Measurements from ENCODE around the gene MDFIC. TPM values are rescaled to one million over a fixed set of nuclear protein-coding genes. Genes with fewer than 3 reads are reported as not detected.

MDFIC gene, protein sequence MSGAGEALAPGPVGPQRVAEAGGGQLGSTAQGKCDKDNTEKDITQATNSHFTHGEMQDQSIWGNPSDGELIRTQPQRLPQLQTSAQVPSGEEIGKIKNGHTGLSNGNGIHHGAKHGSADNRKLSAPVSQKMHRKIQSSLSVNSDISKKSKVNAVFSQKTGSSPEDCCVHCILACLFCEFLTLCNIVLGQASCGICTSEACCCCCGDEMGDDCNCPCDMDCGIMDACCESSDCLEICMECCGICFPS
- total RNA-seq = 10 to 100 TPM; 39.0 to 97.3 (median 62.2) TPM
- polyA plus RNA-seq = 10 to 100 TPM; 22.1 to 32.8 (median 26.2) TPM
- long read RNA-seq, donor 1, full-length matches to known transcripts = 6 of 16 reads
- long read RNA-seq, donor 1, partial matches to known transcripts = 10 of 16 reads
- long read RNA-seq, donor 1, other reads (novel, unspliced or antisense) = 0 of 16 reads
- long read RNA-seq, donor 2, full-length matches to known transcripts = 4 of 9 reads
- long read RNA-seq, donor 2, partial matches to known transcripts = 5 of 9 reads
- long read RNA-seq, donor 2, other reads (novel, unspliced or antisense) = 0 of 9 reads

DNA sequence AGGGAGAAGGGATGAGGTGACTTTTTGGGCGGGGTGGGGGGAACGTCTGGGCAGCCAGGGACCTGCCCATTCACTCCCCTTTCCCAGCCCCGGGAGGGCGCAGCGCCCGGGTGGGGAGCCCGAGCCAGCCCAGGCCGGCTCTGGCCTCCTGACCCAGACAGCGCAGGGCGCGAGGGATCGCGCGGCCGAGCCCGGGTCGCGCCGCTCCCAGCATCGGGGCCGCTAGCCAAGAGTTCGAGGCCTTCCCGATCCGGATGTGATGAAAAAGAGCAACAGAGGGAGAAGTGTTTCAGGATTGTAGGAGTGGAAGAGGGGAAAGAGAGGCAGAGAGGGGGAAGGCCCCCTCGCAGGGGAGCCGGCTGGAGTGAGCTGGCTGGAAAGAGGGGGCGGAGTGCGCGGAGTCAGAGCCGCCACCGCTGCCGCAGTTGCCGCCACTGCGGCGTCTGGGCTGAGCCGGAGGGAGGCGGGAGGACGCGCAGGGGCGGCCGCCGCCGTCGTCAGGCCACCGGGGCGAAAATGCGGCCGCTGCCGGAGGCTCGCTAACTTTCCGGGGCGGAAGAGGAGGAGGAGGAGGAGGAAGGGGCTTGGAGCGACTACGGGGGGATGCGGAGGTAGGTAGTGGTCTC lies at the start of gene MDFIC:
Gene MDFIC, plus strand, starts transcription at position 69 of the 626 bp plus-strand sequence. CDS start 940 bp downstream, outside the sequence.
- H3K9me3 ChIP-seq = no peaks in the 10 kb centered on the region
- DNase-seq = peak; percentile 89
- intact Hi-C loops (cut with DNase I; ENCODE audit: low total_unique reads) = no loop called here
- H3K4me1 ChIP-seq = peaks cover 23 to 70% (median 54%) of the 10 kb centered on the region in 6 donors
- WGBS, 5 donors = 1 to 3% (median 2%) methylated on average over 51 to 55 of the region's 55 CpGs
- H3K27me3 ChIP-seq (replicated peaks in 1 of 7) = no peaks in the 10 kb centered on the region
- peak; percentile 61 to 81 (median 81) for TF ChIP-seq POLR2AphosphoS5 (IDR thresholded peaks at IDR 0.05)
- peak in 1 of 3 donors; percentile 54 for TF ChIP-seq POLR2A (IDR thresholded peaks at IDR 0.05)
- TF ChIP-seq, protein P1, sequence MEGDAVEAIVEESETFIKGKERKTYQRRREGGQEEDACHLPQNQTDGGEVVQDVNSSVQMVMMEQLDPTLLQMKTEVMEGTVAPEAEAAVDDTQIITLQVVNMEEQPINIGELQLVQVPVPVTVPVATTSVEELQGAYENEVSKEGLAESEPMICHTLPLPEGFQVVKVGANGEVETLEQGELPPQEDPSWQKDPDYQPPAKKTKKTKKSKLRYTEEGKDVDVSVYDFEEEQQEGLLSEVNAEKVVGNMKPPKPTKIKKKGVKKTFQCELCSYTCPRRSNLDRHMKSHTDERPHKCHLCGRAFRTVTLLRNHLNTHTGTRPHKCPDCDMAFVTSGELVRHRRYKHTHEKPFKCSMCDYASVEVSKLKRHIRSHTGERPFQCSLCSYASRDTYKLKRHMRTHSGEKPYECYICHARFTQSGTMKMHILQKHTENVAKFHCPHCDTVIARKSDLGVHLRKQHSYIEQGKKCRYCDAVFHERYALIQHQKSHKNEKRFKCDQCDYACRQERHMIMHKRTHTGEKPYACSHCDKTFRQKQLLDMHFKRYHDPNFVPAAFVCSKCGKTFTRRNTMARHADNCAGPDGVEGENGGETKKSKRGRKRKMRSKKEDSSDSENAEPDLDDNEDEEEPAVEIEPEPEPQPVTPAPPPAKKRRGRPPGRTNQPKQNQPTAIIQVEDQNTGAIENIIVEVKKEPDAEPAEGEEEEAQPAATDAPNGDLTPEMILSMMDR (IDR thresholded peaks at IDR 0.05 in 8 of 11, conservative IDR thresholded peaks at IDR 0.05 in 3 of 11) = no peak
- H3K27ac ChIP-seq = peak within 1 kb of the TSS; percentile 90 to 97 (median 94)
- H3K4me3 ChIP-seq = peak within 1 kb of the TSS; percentile 62 to 84 (median 67)
- H3K36me3 ChIP-seq = no peaks in the 10 kb centered on the region

DNA sequence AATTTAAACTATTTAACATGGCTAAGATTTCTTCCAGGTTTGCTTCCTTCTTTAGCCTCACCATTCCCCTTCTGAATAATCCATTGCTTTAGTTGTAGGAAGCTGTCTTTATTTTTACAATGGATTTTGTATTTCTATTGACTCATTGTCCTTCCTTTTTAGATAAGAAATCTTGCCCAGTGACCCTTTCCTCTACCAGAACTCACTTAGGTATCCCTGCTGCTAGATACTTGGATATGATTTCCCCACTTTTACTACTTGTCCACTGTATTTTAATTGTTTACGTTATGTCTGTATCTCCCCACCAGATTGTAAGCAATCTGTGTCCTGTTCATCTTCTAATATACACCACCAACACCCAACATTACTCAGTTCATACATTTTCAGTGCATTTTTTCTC lies 47.7 kb upstream of the MDFIC start:
- 68 to 85% (median 76%) methylated on average over 1 of the region's 1 CpG for WGBS, 5 donors
- H3K36me3 ChIP-seq = no peaks in the 10 kb centered on the region
- no peaks in the 10 kb centered on the region for H3K27me3 ChIP-seq (replicated peaks in 1 of 7)
- intact Hi-C loops (cut with DNase I; ENCODE audit: low total_unique reads) = no loop called here
- peaks cover 0 to 19% (median 2%) of the 10 kb centered on the region in 8 donors for H3K9me3 ChIP-seq
- H3K4me1 ChIP-seq = no peaks in the 10 kb centered on the region
- TF ChIP-seq POLR2A (IDR thresholded peaks at IDR 0.05) = no peak
- TF ChIP-seq, protein P1 (IDR thresholded peaks at IDR 0.05 in 8 of 11, conservative IDR thresholded peaks at IDR 0.05 in 3 of 11) = no peak
- no peak for TF ChIP-seq POLR2AphosphoS5 (IDR thresholded peaks at IDR 0.05)
- no peak overlapping the region for H3K4me3 ChIP-seq
- no peak for DNase-seq
- no peak overlapping the region for H3K27ac ChIP-seq

DNA sequence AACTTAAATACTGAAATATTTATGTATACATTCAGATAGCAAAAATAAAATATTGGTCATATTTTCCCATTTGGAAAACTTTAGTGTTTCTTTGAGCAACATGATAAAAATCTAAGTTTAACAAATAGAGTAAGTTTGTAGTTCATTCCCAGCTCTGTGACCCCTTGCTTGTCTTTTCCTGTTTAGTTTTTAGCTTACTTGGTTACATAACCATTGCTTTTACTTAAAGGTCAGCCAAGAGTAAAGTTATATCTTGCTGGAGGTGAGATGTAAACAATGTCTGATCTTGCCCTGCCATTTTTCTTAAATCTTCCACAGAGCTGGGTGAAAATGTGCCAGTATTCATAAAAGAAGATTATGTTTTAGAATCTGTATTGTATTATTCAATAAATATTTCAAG lies 46.7 kb upstream of the MDFIC start:
- no peak for DNase-seq
- H3K27me3 ChIP-seq (replicated peaks in 1 of 7) = no peaks in the 10 kb centered on the region
- no peak overlapping the region for H3K27ac ChIP-seq
- H3K36me3 ChIP-seq = no peaks in the 10 kb centered on the region
- peaks cover 0 to 28% (median 11%) of the 10 kb centered on the region in 8 donors for H3K9me3 ChIP-seq
- no peak overlapping the region for H3K4me3 ChIP-seq
- no peaks in the 10 kb centered on the region for H3K4me1 ChIP-seq
- TF ChIP-seq, protein P1 (IDR thresholded peaks at IDR 0.05 in 8 of 11, conservative IDR thresholded peaks at IDR 0.05 in 3 of 11) = no peak
- TF ChIP-seq POLR2A (IDR thresholded peaks at IDR 0.05) (no peak), POLR2AphosphoS5 (IDR thresholded peaks at IDR 0.05) (no peak)
- intact Hi-C loops (cut with DNase I; ENCODE audit: low total_unique reads) = no loop called here

DNA sequence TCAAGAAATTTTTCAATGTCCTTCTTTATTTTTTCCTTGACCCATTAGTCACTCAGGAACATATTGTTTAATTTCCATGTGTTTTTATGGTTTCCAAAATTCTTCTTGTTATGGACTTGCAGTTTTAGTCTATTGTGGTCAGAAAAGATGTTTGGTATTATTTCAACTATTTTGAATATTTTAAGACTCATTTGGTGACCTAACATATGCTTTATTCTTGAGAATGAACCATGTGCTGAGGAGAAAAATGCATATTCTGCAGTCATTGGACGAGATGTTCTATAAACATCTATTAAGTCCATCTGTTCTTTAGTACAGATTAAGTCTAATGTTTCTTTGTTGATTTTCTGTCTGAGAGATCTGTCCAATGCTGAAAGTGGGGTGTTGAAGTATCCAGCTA lies 42.3 kb upstream of the MDFIC start:
- TF ChIP-seq, protein P1 (IDR thresholded peaks at IDR 0.05 in 8 of 11, conservative IDR thresholded peaks at IDR 0.05 in 3 of 11) = no peak
- TF ChIP-seq POLR2A (IDR thresholded peaks at IDR 0.05) = no peak
- no peak for TF ChIP-seq POLR2AphosphoS5 (IDR thresholded peaks at IDR 0.05)
- no peaks in the 10 kb centered on the region for H3K36me3 ChIP-seq
- 68 to 79% (median 76%) methylated on average over 1 of the region's 1 CpG for WGBS, 5 donors
- H3K4me1 ChIP-seq = no peaks in the 10 kb centered on the region
- no peak overlapping the region for H3K27ac ChIP-seq
- no peak overlapping the region for H3K4me3 ChIP-seq
- intact Hi-C loops (cut with DNase I; ENCODE audit: low total_unique reads) = no loop called here
- peaks cover 0 to 36% (median 18%) of the 10 kb centered on the region in 8 donors for H3K9me3 ChIP-seq
- no peaks in the 10 kb centered on the region for H3K27me3 ChIP-seq (replicated peaks in 1 of 7)
- DNase-seq = no peak
